Tibial artery (tissue), 4 donors: ENCODE data around the gene LITAF.
A peak's percentile ranks its signal among the peaks of the same experiment; 100 is the strongest.

ENCODE experiments used
- DNase-seq, 2 donors: peaks; one replicate each; pipeline ENCODE4 v3.0.0-alpha.2; 2019
- H3K27ac ChIP-seq, 2 donors: fragments of 200-600 bp; sonication (generic) in 1 of 2; 1 replicate in 1 of 2; 2 replicates in 1 of 2; pipeline ENCODE4 v1.5.1; 2018 to 2019; ENCODE audit warnings: mild to moderate bottlenecking in 1 of 2
- H3K27me3 ChIP-seq, 2 donors: fragments of 200-600 bp; sonication (generic) in 1 of 2; one replicate each; pipeline versions ENCODE4 v1.5.1 to v1.6.0; 2016 to 2019
- H3K36me3 ChIP-seq, 3 donors: fragments of 200-600 bp; sonication (generic) in 2 of 3; one replicate each; pipeline ENCODE4 v1.5.1; 2016 to 2019; ENCODE audit warnings: mild to moderate bottlenecking in 2 of 3
- H3K4me1 ChIP-seq, 4 donors: fragments of 200-600 bp; sonication (generic) in 2 of 4; 1 replicate in 3 of 4; 2 replicates in 1 of 4; pipeline ENCODE4 v1.5.1; 2016 to 2019
- H3K4me3 ChIP-seq, 2 donors: fragments of 200-600 bp; sonication (generic) in 1 of 2; 1 replicate in 1 of 2; 2 replicates in 1 of 2; pipeline ENCODE4 v1.5.1; 2018 to 2019; ENCODE audit warnings: mild to moderate bottlenecking in 2 of 2
- H3K9me3 ChIP-seq, 3 donors: fragments of 200-600 bp; sonication (generic) in 1 of 3; one replicate each; pipeline ENCODE4 v1.5.1; 2016 to 2019
- CTCF ChIP-seq, 2 experiments: fragments of 200-600 bp in 1 of 2; fragments of 450-650 bp in 1 of 2; IDR thresholded peaks; one replicate each; pipeline ENCODE4 v1.5.1; 2017 to 2019; ENCODE audit warnings: antibody characterized with exemption in 2 of 2, mild to moderate bottlenecking in 1 of 2, moderate library complexity in 1 of 2
- intact Hi-C: fragments of 100-400 bp; cut with DNase I; formaldehyde crosslinking; loops from one replicate; pipeline ENCODE4 v1.15.0; 2023; ENCODE audit warnings: low total_unique reads

The LITAF gene

GRCh38 chr16:11500700-11501346 lies 85.9 kb downstream of the LITAF start:
- DNase-seq: no peak
- peaks cover 6 to 37% (median 33%) of the 10 kb centered on the region in 4 donors for H3K4me1 ChIP-seq
- TF ChIP-seq CTCF (IDR thresholded peaks at IDR 0.05): no peak
- intact Hi-C loops: no loop called here
- H3K27ac ChIP-seq: peak overlapping the region in 1 of 2 donors; percentile 90
- no peaks in the 10 kb centered on the region for H3K36me3 ChIP-seq
- H3K27me3 ChIP-seq: no peaks in the 10 kb centered on the region
- no peaks in the 10 kb centered on the region for H3K9me3 ChIP-seq
- H3K4me3 ChIP-seq: no peak overlapping the region

- Histone ChIP-seq H3K4me3 (no peak overlapping the region), H3K27me3 (no peaks in the 10 kb centered on the region), H3K36me3 (no peaks in the 10 kb centered on the region), H3K27ac (peak overlapping the region; percentile 90 to 91), H3K4me1 (peaks cover 6 to 50% (median 46%) of the 10 kb centered on the region in 4 donors), H3K9me3 (no peaks in the 10 kb centered on the region)
- intact Hi-C loops: loop anchor here (5.0 kb wide), 1 partner anchor 88 kb away; the partner anchor contains the start of gene LITAF
- no peak for DNase-seq
- no peak for TF ChIP-seq CTCF (IDR thresholded peaks at IDR 0.05)
These were observed 87.2 kb downstream of the LITAF start for GRCh38 chr16:11499295-11500089.

- peaks cover 6 to 56% (median 50%) of the 10 kb centered on the region in 4 donors for H3K4me1 ChIP-seq
- H3K9me3 ChIP-seq: no peaks in the 10 kb centered on the region
- peak overlapping the region; percentile 90 to 91 for H3K27ac ChIP-seq
- intact Hi-C loops: loop anchor here (5.0 kb wide), 1 partner anchor 89 kb away; the partner anchor contains the start of gene LITAF
- TF ChIP-seq CTCF (IDR thresholded peaks at IDR 0.05): no peak
- no peak for DNase-seq
- H3K4me3 ChIP-seq: no peak overlapping the region
- H3K27me3 ChIP-seq: no peaks in the 10 kb centered on the region
- H3K36me3 ChIP-seq: no peaks in the 10 kb centered on the region
These were observed 88.0 kb downstream of the LITAF start for GRCh38 chr16:11498683-11499082.

- H3K36me3 ChIP-seq: no peaks in the 10 kb centered on the region
- no peaks in the 10 kb centered on the region for H3K27me3 ChIP-seq
- H3K27ac ChIP-seq: peak overlapping the region; percentile 90 to 91
- H3K4me1 ChIP-seq: peaks cover 6 to 56% (median 46%) of the 10 kb centered on the region in 4 donors
- intact Hi-C loops: loop anchor here (5.0 kb wide), 1 partner anchor 89 kb away; the partner anchor contains the start of gene LITAF
- H3K4me3 ChIP-seq: no peak overlapping the region
- no peak for TF ChIP-seq CTCF (IDR thresholded peaks at IDR 0.05)
- H3K9me3 ChIP-seq: no peaks in the 10 kb centered on the region
- DNase-seq: peak; percentile 54 to 83
These were observed 88.8 kb downstream of the LITAF start for GRCh38 chr16:11497851-11498289.
